Amniotic stem cell (primary cell): ENCODE results near the gene DPH6.
"Not testable (repeated sequence)": the region's sequence is repeated elsewhere in the genome, so short reads cannot be mapped to it uniquely, and the experiment has no call there.

ENCODE experiments used
- DNase-seq: peaks from one replicate; lab custom pipeline; 2025; lab: John Stamatoyannopoulos, UW

The DPH6 gene

DNA sequence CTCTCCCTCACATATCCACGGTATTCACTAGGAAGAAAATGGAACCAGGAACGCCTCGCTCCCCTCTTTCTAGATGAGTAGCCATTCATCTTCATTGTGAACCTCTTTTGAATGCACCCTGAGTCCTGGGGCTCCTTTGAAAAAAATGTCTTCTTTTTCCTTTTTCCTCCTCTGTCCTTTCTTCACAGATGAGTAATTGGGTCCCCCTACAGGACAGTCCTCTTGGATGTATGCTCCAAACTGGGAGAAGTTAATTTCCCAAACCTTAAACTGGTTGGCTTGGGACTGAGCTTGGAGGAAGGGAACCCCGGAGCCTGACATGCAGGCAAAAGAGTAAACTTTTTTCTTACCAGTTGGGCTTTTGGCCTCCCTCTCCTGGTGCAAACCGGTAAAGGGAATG is 108.8 kb downstream of the DPH6 start:
- DNase-seq, result no peak

DNA sequence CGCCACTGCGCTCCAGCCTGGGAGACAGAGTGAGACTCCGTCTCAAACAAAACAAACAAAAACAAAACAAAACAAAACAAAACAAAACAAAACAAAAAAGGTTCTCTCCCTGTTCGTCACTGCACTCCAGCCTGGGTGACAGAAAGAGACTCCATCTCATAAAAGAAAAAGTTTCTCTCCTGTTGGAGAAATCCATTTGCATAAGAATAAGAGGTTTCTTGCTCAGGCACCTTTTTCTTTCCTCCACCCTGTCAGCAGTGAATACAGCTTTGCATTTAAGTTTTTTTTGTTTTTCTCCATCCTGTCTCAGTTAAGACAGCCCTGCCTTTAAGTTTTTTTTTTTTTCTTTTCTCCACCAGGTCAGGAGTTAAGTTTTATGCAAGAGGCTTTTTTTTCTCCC is 109.5 kb downstream of the DPH6 start:
- DNase-seq, result no peak

- no peak for DNase-seq
These were observed 114.7 kb downstream of the DPH6 start for GRCh38 chr15:35431281-35431680.

DNA sequence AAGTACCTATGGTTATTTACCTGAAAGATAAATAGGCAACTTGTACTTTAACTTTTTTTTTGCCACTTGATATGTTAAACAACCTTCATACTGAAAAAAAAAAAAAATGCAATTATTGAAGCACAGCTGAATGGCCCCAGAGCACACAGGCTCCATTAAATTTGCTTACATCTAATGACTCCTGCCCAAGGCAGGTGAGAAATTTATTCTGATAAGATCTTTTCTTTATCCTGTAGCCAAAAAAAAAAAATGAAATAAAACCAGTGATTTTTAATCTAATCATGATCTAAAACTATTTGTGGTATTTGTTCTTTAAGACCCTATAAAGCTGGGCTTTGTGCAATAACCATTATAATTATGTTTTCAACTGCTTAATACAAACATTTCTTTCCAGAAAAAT is 115.7 kb downstream of the DPH6 start:
- no peak for DNase-seq

DNA sequence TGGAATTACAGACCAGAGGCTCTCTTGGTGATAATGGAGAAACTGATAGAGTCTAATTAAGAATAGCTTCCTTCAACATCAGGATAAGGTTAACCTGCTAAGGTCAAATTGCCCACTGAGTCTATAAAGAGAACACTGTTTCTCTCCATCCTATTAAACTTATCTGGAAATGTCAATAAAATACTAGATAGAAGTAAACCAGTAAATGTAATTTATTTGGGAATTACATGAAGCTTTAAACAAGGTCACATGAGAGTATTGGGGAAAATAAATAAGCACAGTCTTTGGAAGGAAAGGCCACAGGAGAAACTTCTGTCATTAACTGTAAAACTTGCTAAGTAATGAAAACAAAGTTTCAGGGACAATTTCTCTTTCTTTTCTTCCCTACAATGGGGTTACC is 118.5 kb downstream of the DPH6 start:
- DNase-seq, result no peak

DNA sequence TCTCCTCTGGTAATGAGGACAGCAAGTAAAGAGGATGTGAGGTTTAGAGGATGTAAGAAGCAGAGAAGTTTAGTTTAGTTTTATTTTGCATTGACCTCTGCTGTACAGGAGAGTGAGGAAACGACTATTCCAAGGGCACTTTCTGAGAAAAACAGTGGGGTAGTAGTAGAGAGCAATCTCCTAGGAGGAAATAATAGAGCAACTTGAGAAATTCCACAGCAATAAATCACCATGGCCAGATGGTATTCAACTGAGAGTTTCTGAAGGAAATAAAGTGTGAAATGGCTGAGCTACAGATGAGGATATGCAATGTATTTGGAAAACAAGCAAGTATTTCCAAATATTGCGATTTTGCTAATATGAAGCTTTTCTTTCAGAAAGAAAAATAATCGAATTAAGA is 118.9 kb downstream of the DPH6 start:
- DNase-seq, result no peak

DNA sequence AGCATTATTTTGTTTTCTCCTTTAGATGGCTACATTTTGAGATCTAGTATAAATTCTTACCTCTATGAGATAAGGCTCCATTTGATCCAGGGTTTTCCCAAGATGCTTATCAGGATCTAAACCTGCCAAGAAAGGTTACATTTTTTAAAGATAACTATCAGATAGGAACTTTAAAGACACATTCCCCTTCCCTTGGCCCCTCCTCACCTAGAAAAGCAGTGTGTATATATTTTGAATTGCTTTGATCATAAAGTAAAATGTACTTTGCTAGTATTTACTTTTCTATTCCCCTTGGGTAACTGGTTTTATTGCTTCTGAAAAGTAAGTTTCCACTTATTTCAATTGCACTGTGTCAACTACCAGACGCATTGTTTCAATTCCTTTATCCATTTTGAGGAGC is 135.2 kb downstream of the DPH6 start:
- DNase-seq, result no peak

GRCh38 chr15:35399901-35400300 is 146.1 kb downstream of the DPH6 start:
- DNase-seq, result no peak

- no peak for DNase-seq
These were observed 148.9 kb downstream of the DPH6 start for GRCh38 chr15:35397027-35397426.

DNA sequence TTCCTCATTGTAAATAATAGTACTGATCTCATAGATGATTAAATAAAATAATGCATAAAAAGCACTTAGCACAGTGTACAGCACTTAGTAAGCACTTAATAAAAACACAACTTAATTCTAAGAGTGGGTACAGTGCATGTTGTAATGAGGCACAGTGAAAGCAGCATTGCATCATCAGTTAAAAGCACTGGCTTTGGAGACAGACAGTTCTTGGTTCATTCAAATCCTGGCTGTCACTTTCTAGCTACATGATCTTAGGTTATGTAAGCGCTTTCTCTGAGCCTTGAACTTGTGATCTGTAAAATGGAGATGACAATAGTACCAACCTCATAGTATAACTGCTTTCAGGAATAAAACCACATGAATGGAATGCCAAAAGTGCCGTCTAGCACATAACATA is 151.5 kb downstream of the DPH6 start:
- DNase-seq, result no peak

GRCh38 chr15:35393398-35393797 is 152.6 kb downstream of the DPH6 start:
- DNase-seq, result no peak

GRCh38 chr15:35391408-35391984 is 154.5 kb downstream of the DPH6 start:
- not testable (repeated sequence) for DNase-seq

GRCh38 chr15:35383506-35383905 is 162.5 kb downstream of the DPH6 start:
- DNase-seq, result no peak

GRCh38 chr15:35381328-35381727 is 164.6 kb downstream of the DPH6 start:
- DNase-seq, result no peak

- DNase-seq, result no peak
These were observed 166.0 kb downstream of the DPH6 start for GRCh38 chr15:35379972-35380371.

GRCh38 chr15:35378454-35378853 is 167.5 kb downstream of the DPH6 start:
- not testable (repeated sequence) for DNase-seq

- DNase-seq, result no peak
These were observed 169.3 kb downstream of the DPH6 start for GRCh38 chr15:35376707-35377106.

DNA sequence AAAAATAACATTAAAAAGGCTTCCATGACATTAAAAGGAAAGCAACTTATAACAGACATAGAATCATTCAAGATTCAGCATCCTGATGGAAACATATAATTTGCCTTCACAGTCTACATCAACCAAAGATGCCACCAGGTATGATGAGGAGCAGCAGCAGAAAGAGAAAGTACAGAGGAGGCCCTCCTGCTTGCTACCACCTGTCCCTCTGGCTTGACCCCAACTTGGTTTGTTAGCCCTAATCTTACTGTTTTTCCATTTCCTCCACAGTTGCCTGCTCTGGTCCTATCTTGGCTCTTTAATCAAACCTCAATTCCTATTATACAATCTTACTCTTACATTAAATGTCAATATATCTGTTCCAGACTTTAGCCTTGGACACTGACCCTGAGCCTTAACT is 171.3 kb downstream of the DPH6 start:
- no peak for DNase-seq

GRCh38 chr15:35362195-35362829 is 183.7 kb downstream of the DPH6 start:
- DNase-seq, result no peak

GRCh38 chr15:35358824-35359223 is 187.1 kb downstream of the DPH6 start:
- no peak for DNase-seq

- no peak for DNase-seq
These were observed 194.9 kb downstream of the DPH6 start for GRCh38 chr15:35351059-35351458.

- no peak for DNase-seq
These were observed 196.0 kb downstream of the DPH6 start for GRCh38 chr15:35349916-35350315.

DNA sequence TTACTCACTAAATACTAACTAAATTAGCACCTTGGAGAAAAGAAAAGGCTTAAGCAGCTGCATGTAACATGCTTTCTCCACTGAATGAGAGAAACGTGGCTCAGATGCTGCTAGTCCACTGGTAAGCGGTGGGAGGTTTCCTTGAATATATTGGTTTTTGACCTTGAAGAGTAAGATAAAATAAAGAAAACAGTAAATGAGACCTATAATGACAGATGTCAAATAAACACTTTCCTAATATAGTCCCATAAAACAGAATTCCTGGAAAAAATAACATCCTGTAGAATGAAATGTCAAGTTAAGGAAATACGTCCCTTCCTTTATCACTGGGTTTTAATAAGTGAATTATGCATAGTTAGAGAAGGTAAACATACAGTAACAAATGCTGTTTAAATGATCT is 215.0 kb downstream of the DPH6 start:
- no peak for DNase-seq

GRCh38 chr15:35330048-35330695 is 215.8 kb downstream of the DPH6 start:
- DNase-seq, result no peak
